ENCODE results near the gene CDC27.
"Not testable (repeated sequence)": the region's sequence is repeated elsewhere in the genome, so short reads cannot be mapped to it uniquely, and the experiment has no call there.

The CDC27 gene

DNA sequence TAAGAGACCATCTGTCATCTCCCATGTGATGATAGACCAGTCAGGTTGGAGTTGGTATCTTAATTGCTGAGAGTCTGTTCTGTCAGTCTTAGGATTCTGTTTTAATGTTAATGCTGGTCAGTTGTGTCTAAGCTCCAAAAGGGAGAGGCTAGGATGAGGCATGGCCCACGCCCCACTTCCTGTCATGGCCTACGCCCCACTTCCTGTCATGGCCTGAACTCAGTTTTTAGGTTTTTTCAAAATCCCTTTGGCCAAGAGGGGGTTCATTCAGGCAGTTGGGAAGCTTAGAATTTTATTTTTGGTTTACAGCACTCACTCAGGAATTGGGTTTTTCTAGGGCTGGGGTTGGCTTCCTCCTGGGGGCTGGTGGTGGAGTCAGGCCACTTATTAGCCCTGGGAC is 117.9 kb downstream of the CDC27 start:
- H3K9me3 ChIP-seq (ENCODE audit: control insufficient read depth in 2 of 2, low read length in 2 of 2); H3K36me3 ChIP-seq (ENCODE audit: control insufficient read depth in 2 of 2, insufficient read depth in 2 of 2, low read length in 2 of 2); H3K9ac ChIP-seq (ENCODE audit: low read length in 2 of 2); H3K27ac ChIP-seq (ENCODE audit: low read length); H3K4me1 ChIP-seq (ENCODE audit: control insufficient read depth, insufficient read depth, low read length); H3K4me3 ChIP-seq (ENCODE audit: low read length in 2 of 2); H3K27me3 ChIP-seq (ENCODE audit: control insufficient read depth in 1 of 2, insufficient read depth in 2 of 2, low read length in 2 of 2): not testable (repeated sequence)

DNA sequence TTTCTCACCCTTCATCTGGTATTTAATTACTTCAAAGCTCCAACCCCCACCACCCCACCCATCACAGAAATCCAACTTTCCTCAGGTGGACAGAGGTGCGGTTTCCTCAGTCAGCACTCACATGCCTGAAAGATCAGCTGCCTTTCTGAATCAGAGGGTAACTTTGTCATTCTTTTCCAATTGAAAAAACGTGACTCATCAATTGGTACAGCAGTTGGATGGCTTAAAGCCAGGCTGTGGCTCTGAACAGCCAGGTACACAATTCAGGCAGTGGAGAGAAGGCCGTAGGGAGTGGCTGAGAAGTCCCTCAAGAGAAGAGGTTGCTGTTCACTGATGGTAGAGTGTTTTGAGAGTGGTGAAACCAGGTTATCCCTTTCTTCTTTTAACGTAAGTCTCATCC is 118.8 kb downstream of the CDC27 start:
- not testable (repeated sequence) for H3K36me3 ChIP-seq (ENCODE audit: control insufficient read depth in 2 of 2, insufficient read depth in 2 of 2, low read length in 2 of 2); H3K27me3 ChIP-seq (ENCODE audit: control insufficient read depth in 1 of 2, insufficient read depth in 2 of 2, low read length in 2 of 2); H3K27ac ChIP-seq (ENCODE audit: low read length); H3K4me1 ChIP-seq (ENCODE audit: control insufficient read depth, insufficient read depth, low read length); H3K9ac ChIP-seq (ENCODE audit: low read length in 2 of 2); H3K4me3 ChIP-seq (ENCODE audit: low read length in 2 of 2); H3K9me3 ChIP-seq (ENCODE audit: control insufficient read depth in 2 of 2, low read length in 2 of 2)
